Lung (tissue), 16 donors: Measurements from ENCODE around the gene FUT8. TPM values are rescaled to one million over a fixed set of nuclear protein-coding genes. Genes with fewer than 3 reads are reported as not detected.

ENCODE experiments used
- ATAC-seq: fragments of 200-7000 bp; cut with Tn5 transposase; one replicate; pipeline ENCODE4 v1.9.1; 2020; ENCODE audit warnings: moderate number of reproducible peaks; ENCODE audit not compliant: insufficient read depth, low FRiP score
- DNase-seq, 3 donors: peaks; one replicate each; pipeline ENCODE4 v3.0.0-alpha.2; 2013 to 2017
- H3K27ac ChIP-seq, 2 donors: one replicate each; pipeline ENCODE4 v1.5.1; 2013; ENCODE audit warnings: mild to moderate bottlenecking in 2 of 2, moderate library complexity in 2 of 2, control low read depth in 1 of 2, inconsistent platforms in 1 of 2, low read depth in 1 of 2, low read length in 1 of 2
- H3K27me3 ChIP-seq, 3 donors: one replicate each; pipeline ENCODE4 v1.5.1; 2013; ENCODE audit warnings: low read length in 2 of 3; ENCODE audit not compliant: control insufficient read depth in 3 of 3, insufficient read depth in 3 of 3
- H3K36me3 ChIP-seq, 4 donors: one replicate each; pipeline ENCODE4 v1.5.1; 2013; ENCODE audit warnings: low read length in 4 of 4, mild to moderate bottlenecking in 1 of 4, moderate library complexity in 1 of 4; ENCODE audit not compliant: control insufficient read depth in 4 of 4, insufficient read depth in 4 of 4
- H3K4me1 ChIP-seq, 5 donors: one replicate each; pipeline ENCODE4 v1.5.1; 2013; ENCODE audit warnings: low read length in 5 of 5, mild to moderate bottlenecking in 2 of 5, moderate library complexity in 1 of 5; ENCODE audit not compliant: control insufficient read depth in 5 of 5, insufficient read depth in 5 of 5
- H3K4me3 ChIP-seq: one replicate; pipeline ENCODE4 v1.5.1; 2013; ENCODE audit warnings: mild to moderate bottlenecking, control low read depth, moderate library complexity
- H3K9ac ChIP-seq, 2 donors: one replicate each; pipeline ENCODE4 v1.5.1; 2013; ENCODE audit warnings: low read length in 2 of 2, control low read depth in 1 of 2; ENCODE audit not compliant: insufficient read depth in 1 of 2
- H3K9me3 ChIP-seq, 4 donors: one replicate each; pipeline ENCODE4 v1.5.1; 2013; ENCODE audit warnings: low read length in 3 of 4, mild to moderate bottlenecking in 1 of 4, moderate library complexity in 1 of 4; ENCODE audit not compliant: control insufficient read depth in 4 of 4, insufficient read depth in 3 of 4
- CTCF ChIP-seq: IDR thresholded peaks from 2 replicates; pipeline ENCODE4 v1.5.1; 2012; ENCODE audit warnings: mild to moderate bottlenecking; ENCODE audit errors: control extremely low read depth, extremely low read depth
- WGBS, 2 donors: extraction: QIAGEN DNeasy Blood & Tissue Kit; methylation state at CpG; one replicate each; pipeline ENCODE4 v1.1.7; 2013; 5-methylcytosine and 5-hydroxymethylcytosine counted together
- long read RNA-seq, 5 donors: transcript quantifications; one replicate each; lab custom pipeline, GENCODE V29; 2026
- polyA plus RNA-seq, 2 donors: library from polyadenylated mRNA; stranded (reverse); fragments of 200-250 nt; gene quantifications; one replicate each; pipeline ENCODE4 v1.2.1, GENCODE V29; 2013
- total RNA-seq, 2 donors: library from RNA; depleted of rRNA in 1 of 2; stranded (reverse); fragments of >200 nt in 1 of 2; gene quantifications; one replicate each; pipeline ENCODE4 v1.2.1, GENCODE V29; 2014 to 2021
- donor health status: control.
- donor health status: control.
- donor health status: Bipolar disorder and iron deficiency.
- donor health status: healthy.
- donor health status: DM: yes; HTN: yes; CAD: no.

The FUT8 gene
- total RNA-seq (10 to 100 TPM; 34.7 to 98.5 TPM), polyA plus RNA-seq (10 to 100 TPM in 1 of 2 donors, 1 to 10 TPM in 1; 9.9 to 16.9 TPM)
- long read RNA-seq, donor 1 = 0 reads
- long read RNA-seq, donor 2, full-length matches to known transcripts = 1 of 1 reads
- long read RNA-seq, donor 2, partial matches to known transcripts = 0 of 1 reads
- long read RNA-seq, donor 2, other reads (novel, unspliced or antisense) = 0 of 1 reads
- long read RNA-seq, donor 3 = 0 reads
- long read RNA-seq, donor 4 = 0 reads
- long read RNA-seq, donor 5, full-length matches to known transcripts = 2 of 12 reads
- long read RNA-seq, donor 5, partial matches to known transcripts = 0 of 12 reads
- long read RNA-seq, donor 5, other reads (novel, unspliced or antisense) = 10 of 12 reads

GRCh38 chr14:65412032-65412846, at the start of gene FUT8:
Gene FUT8 (plus strand): TSS chr14:65412730. CDS start chr14:65561564, 148,834 bp downstream.
- WGBS, 2 donors = 0 to 1% methylated on average over 76 to 85 of the region's 85 CpGs
- TF ChIP-seq CTCF = peak; percentile 35

GRCh38 chr14:65366802-65367565, 45.5 kb upstream of the FUT8 start:
- DNase-seq (no peak), ATAC-seq (no peak)
- Histone ChIP-seq H3K9me3 (no peaks in the 10 kb centered on the region), H3K4me3 (no peak overlapping the region), H3K27ac (no peak overlapping the region), H3K9ac (no peak overlapping the region), H3K36me3 (no peaks in the 10 kb centered on the region), H3K27me3 (no peaks in the 10 kb centered on the region), H3K4me1 (no peaks in the 10 kb centered on the region)
- TF ChIP-seq CTCF = no peak
- WGBS, 2 donors = 82 to 84% methylated on average over 3 of the region's 3 CpGs

More at GRCh38 chr14:65412032-65412846, at the start of gene FUT8:
- peaks cover 0 to 19% (median 5%) of the 10 kb centered on the region in 5 donors for H3K4me1 ChIP-seq
- no peaks in the 10 kb centered on the region for H3K9me3 ChIP-seq
- no peaks in the 10 kb centered on the region for H3K27me3 ChIP-seq
- peak within 1 kb of the TSS; percentile 78 to 90 for H3K9ac ChIP-seq
- DNase-seq (peak; percentile 94 to 99 (median 97)), ATAC-seq (peak; percentile 90)
- peak within 1 kb of the TSS; percentile 85 to 98 for H3K27ac ChIP-seq
- H3K4me3 ChIP-seq = peak within 1 kb of the TSS; percentile 78
- no peaks in the 10 kb centered on the region for H3K36me3 ChIP-seq

GRCh38 chr14:65369560-65369959, 43.0 kb upstream of the FUT8 start:
- no peak overlapping the region for H3K27ac ChIP-seq
- H3K4me3 ChIP-seq = no peak overlapping the region
- WGBS, 2 donors = 85 to 100% methylated on average over 1 of the region's 1 CpG
- H3K9me3 ChIP-seq = no peaks in the 10 kb centered on the region
- H3K9ac ChIP-seq = no peak overlapping the region
- ATAC-seq (no peak), DNase-seq (no peak)
- H3K36me3 ChIP-seq = no peaks in the 10 kb centered on the region
- no peak for TF ChIP-seq CTCF
- H3K27me3 ChIP-seq = no peaks in the 10 kb centered on the region
- H3K4me1 ChIP-seq = no peaks in the 10 kb centered on the region
